ENCODE results near the gene FOXL3.

FOXL3 gene

DNA sequence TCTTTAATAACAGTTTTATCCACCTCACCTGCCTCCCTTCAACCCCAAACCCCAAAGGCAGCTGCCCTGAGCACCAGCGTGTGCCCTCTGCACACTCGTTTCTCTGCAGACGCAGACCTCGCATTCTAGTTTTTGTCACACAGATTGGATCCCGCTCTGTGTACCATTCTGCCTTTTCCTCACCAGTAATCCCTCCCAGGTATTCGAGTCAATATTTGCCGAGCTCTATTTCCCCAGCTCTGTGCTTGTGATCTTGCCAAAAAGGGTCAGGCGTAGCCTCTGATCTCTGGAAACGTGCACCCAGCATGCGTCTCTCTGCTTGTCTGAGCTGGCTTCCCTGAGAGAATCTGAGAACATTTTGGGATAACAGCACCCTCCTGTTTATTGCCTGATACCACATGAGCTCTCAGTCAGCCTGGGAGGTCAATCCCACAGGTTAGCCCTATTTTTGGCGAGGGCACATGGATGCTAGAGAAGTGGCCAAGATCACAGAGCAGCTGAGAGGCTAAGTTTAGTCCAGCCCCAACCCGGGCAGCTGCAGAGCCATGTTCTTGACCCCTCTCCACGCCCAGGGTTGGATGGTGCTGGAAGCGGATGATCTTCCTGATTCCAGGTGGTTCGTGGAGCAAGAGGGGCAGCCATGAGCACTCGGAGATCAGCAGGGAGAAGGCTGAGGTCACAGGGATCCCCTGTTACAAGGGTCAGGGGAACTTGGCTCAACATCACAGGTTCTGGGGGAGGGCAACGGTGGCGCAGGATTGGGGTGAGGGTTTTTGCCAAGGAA is 29.1 kb downstream of the FOXL3 start:
- H3K27ac ChIP-seq, result no peak overlapping the region
- TF ChIP-seq CTCF (IDR thresholded peaks at IDR 0.05), result no peak
- DNase-seq (ENCODE audit: low spot score), result no peak
- no peak overlapping the region for H3K4me3 ChIP-seq

DNA sequence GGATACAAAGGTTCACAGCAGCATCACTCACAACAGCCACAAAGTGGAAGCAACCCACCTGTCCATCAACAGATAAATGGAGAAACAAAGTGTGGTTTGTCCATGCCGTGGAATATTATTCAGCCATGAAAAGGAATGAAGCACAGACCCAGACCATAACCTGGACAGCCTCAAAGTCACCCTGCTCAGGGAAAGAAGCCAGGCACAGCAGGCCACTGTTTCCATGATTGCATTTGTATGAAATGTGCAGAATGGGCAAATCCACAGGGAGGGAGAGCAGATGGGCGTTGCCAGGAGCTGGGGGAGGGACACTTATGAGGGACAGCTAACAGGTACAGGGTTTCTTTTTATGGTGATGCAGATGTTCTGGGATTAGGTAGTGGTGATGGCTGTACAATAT is 30.3 kb downstream of the FOXL3 start:
- Histone ChIP-seq H3K4me3 (no peak overlapping the region), H3K27ac (no peak overlapping the region)
- no peak for TF ChIP-seq CTCF (IDR thresholded peaks at IDR 0.05)
- no peak for DNase-seq (ENCODE audit: low spot score)

DNA sequence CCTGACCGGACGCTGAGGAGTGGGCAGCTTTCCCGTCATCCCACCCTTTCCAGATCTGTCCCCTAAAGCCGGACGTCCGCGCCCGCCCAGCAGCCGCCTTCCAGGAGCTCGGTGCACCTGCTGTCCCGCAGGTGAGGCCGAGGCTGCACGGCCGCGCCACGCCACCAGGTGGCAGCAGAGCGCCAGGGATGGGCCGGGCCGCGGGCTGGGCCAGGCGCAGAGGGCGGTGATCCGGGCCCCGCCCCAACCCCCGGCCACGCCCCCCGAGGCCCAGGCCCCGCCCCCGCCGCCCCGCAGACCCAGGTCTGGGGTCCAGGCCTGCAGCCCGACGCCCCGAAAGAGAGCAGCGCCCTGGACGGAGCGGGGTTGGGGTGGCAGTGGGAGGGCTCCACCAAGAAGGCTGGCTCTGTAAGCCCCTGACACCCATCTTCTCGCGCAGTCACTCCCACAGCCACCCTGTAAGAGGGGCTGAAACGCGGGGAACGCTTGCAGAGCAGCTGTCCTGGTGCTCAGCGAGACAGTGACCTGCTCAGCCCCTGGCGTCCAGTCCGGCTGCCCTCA is 32.2 kb downstream of the FOXL3 start:
- peak; percentile 94 for TF ChIP-seq CTCF (IDR thresholded peaks at IDR 0.05)
- no peak for DNase-seq (ENCODE audit: low spot score)
- Histone ChIP-seq H3K4me3 (peak overlapping the region; percentile 45), H3K27ac (no peak overlapping the region)

- no peak overlapping the region for H3K27ac ChIP-seq
- no peak for TF ChIP-seq CTCF (IDR thresholded peaks at IDR 0.05)
- no peak overlapping the region for H3K4me3 ChIP-seq
- DNase-seq (ENCODE audit: low spot score), result no peak
Observed at GRCh38 chr7:322708-323111, 32.7 kb downstream of the FOXL3 start.

- H3K27ac ChIP-seq, result no peak overlapping the region
- H3K4me3 ChIP-seq, result no peak overlapping the region
- no peak for DNase-seq (ENCODE audit: low spot score)
Observed at GRCh38 chr7:323410-323809, 33.4 kb downstream of the FOXL3 start.

GRCh38 chr7:324011-324410 is 34.0 kb downstream of the FOXL3 start:
- no peak for TF ChIP-seq CTCF (IDR thresholded peaks at IDR 0.05)

More at GRCh38 chr7:323410-323809, 33.4 kb downstream of the FOXL3 start:
- no peak for TF ChIP-seq CTCF (IDR thresholded peaks at IDR 0.05)

More at GRCh38 chr7:324011-324410, 34.0 kb downstream of the FOXL3 start:
- no peak overlapping the region for H3K4me3 ChIP-seq
- no peak overlapping the region for H3K27ac ChIP-seq
- DNase-seq (ENCODE audit: low spot score), result no peak

All from coronary artery (tissue), 2 donors.